Tibial nerve (tissue), 4 donors: ENCODE results near the gene ERBB4. TPM values are rescaled to one million over a fixed set of nuclear protein-coding genes. Genes with fewer than 3 reads are reported as not detected.

ENCODE experiments used
- DNase-seq, 2 donors: peaks; one replicate each; pipeline ENCODE4 v3.0.0-alpha.2; 2019; ENCODE audit warnings: low spot score in 2 of 2
- H3K27ac ChIP-seq, 4 donors: fragments of 200-600 bp; sonication (generic) in 3 of 4; one replicate each; pipeline ENCODE4 v1.5.1; 2017 to 2019; ENCODE audit warnings: mild to moderate bottlenecking in 1 of 4
- H3K27me3 ChIP-seq, 2 donors: fragments of 200-600 bp; sonication (generic) in 1 of 2; one replicate each; pipeline versions ENCODE4 v1.5.1 to v1.6.0; 2017 to 2019
- H3K36me3 ChIP-seq, 3 donors: fragments of 200-600 bp; sonication (generic); one replicate each; pipeline ENCODE4 v1.5.1; 2018 to 2019
- H3K4me1 ChIP-seq, 4 donors: fragments of 200-600 bp; sonication (generic) in 3 of 4; one replicate each; pipeline ENCODE4 v1.5.1; 2017 to 2019
- H3K4me3 ChIP-seq, 4 donors: fragments of 200-600 bp; sonication (generic) in 3 of 4; one replicate each; pipeline ENCODE4 v1.5.1; 2017 to 2019; ENCODE audit warnings: mild to moderate bottlenecking in 1 of 4, moderate library complexity in 1 of 4
- H3K9me3 ChIP-seq, 4 donors: fragments of 200-600 bp; sonication (generic) in 3 of 4; one replicate each; pipeline ENCODE4 v1.5.1; 2017 to 2019
- CTCF ChIP-seq, 5 experiments: fragments of 200-600 bp in 3 of 5; fragments of 450-650 bp in 2 of 5; sonication (generic) in 3 of 5; IDR thresholded peaks; one replicate each; pipeline ENCODE4 v1.5.1; 2016 to 2019; ENCODE audit warnings: antibody characterized with exemption in 5 of 5, mild to moderate bottlenecking in 3 of 5, moderate library complexity in 2 of 5
- EP300 ChIP-seq, 2 donors: sonication (generic); formaldehyde crosslinking; IDR thresholded peaks; one replicate each; pipeline ENCODE4 v1.6.1; 2017; ENCODE audit warnings: antibody characterized with exemption in 2 of 2, mild to moderate bottlenecking in 1 of 2
- POLR2A ChIP-seq, 2 donors: fragments of 450-650 bp; IDR thresholded peaks; one replicate each; pipeline ENCODE4 v1.6.1; 2017; ENCODE audit warnings: antibody characterized with exemption in 2 of 2, mild to moderate bottlenecking in 2 of 2, moderate library complexity in 2 of 2
- WGBS, 2 donors: methylation state at CpG; one replicate each; pipeline ENCODE4 v1.1.5; 2018; 5-methylcytosine and 5-hydroxymethylcytosine counted together
- total RNA-seq, 4 donors: library from RNA; depleted of rRNA; stranded (reverse); fragments of >200 nt; gene quantifications; one replicate each; pipeline ENCODE4 v1.1.0, GENCODE V29; 2016

Gene ERBB4
- total RNA-seq, 4 donors from 2014 or later, result 2.4 to 3.3 (median 2.9) TPM

GRCh38 chr2:211690736-211691135 lies 847.9 kb downstream of the ERBB4 start:
- Histone ChIP-seq H3K9me3 (no peaks in the 10 kb centered on the region), H3K4me1 (no peaks in the 10 kb centered on the region), H3K36me3 (no peaks in the 10 kb centered on the region), H3K4me3 (no peak overlapping the region), H3K27me3 (no peaks in the 10 kb centered on the region), H3K27ac (no peak overlapping the region)
- no peak for TF ChIP-seq CTCF (IDR thresholded peaks at IDR 0.05)
- no peak for TF ChIP-seq EP300 (IDR thresholded peaks at IDR 0.05)
- TF ChIP-seq POLR2A (IDR thresholded peaks at IDR 0.05), result no peak
- WGBS, 2 donors, result 50 to 52% methylated on average over 1 of the region's 1 CpG
- DNase-seq, result no peak

GRCh38 chr2:211688196-211688595 lies 850.4 kb downstream of the ERBB4 start:
- TF ChIP-seq CTCF (IDR thresholded peaks at IDR 0.05) (no peak), POLR2A (IDR thresholded peaks at IDR 0.05) (no peak), EP300 (IDR thresholded peaks at IDR 0.05) (no peak)
- Histone ChIP-seq H3K4me3 (no peak overlapping the region), H3K9me3 (peaks cover 0 to 15% (median 5%) of the 10 kb centered on the region in 4 donors), H3K27ac (no peak overlapping the region), H3K4me1 (no peaks in the 10 kb centered on the region), H3K36me3 (no peaks in the 10 kb centered on the region), H3K27me3 (no peaks in the 10 kb centered on the region)
- 72 to 73% methylated on average over 2 of the region's 2 CpGs for WGBS, 2 donors
- no peak for DNase-seq

GRCh38 chr2:211674715-211675114 lies 863.9 kb downstream of the ERBB4 start:
- no peaks in the 10 kb centered on the region for H3K4me1 ChIP-seq
- TF ChIP-seq POLR2A (IDR thresholded peaks at IDR 0.05), result no peak
- no peaks in the 10 kb centered on the region for H3K27me3 ChIP-seq
- H3K27ac ChIP-seq, result no peak overlapping the region
- no peak for DNase-seq
- no peaks in the 10 kb centered on the region for H3K9me3 ChIP-seq
- WGBS, 2 donors, result 43 to 51% methylated on average over 2 of the region's 2 CpGs
- no peaks in the 10 kb centered on the region for H3K36me3 ChIP-seq
- H3K4me3 ChIP-seq, result no peak overlapping the region

- Histone ChIP-seq H3K27me3 (no peaks in the 10 kb centered on the region), H3K4me1 (no peaks in the 10 kb centered on the region), H3K9me3 (no peaks in the 10 kb centered on the region), H3K4me3 (no peak overlapping the region), H3K36me3 (no peaks in the 10 kb centered on the region), H3K27ac (no peak overlapping the region)
- WGBS, 2 donors, result 72 to 78% methylated on average over 3 of the region's 3 CpGs
- TF ChIP-seq POLR2A (IDR thresholded peaks at IDR 0.05) (no peak), CTCF (IDR thresholded peaks at IDR 0.05) (no peak), EP300 (IDR thresholded peaks at IDR 0.05) (no peak)
- no peak for DNase-seq
Measured at GRCh38 chr2:211673133-211673905, 865.3 kb downstream of the ERBB4 start.

GRCh38 chr2:211671977-211672376 lies 866.6 kb downstream of the ERBB4 start:
- H3K27me3 ChIP-seq, result no peaks in the 10 kb centered on the region
- no peaks in the 10 kb centered on the region for H3K9me3 ChIP-seq
- no peak for DNase-seq
- H3K27ac ChIP-seq, result no peak overlapping the region
- WGBS, 2 donors, result 70 to 79% methylated on average over 1 of the region's 1 CpG
- H3K36me3 ChIP-seq, result no peaks in the 10 kb centered on the region
- H3K4me1 ChIP-seq, result no peaks in the 10 kb centered on the region
- H3K4me3 ChIP-seq, result no peak overlapping the region
- TF ChIP-seq EP300 (IDR thresholded peaks at IDR 0.05), result no peak
- no peak for TF ChIP-seq CTCF (IDR thresholded peaks at IDR 0.05)
- no peak for TF ChIP-seq POLR2A (IDR thresholded peaks at IDR 0.05)
